Muscle layer of colon (tissue), 2 donors: ENCODE results near the gene FBXO11.

Experiments
- H3K27ac ChIP-seq: one replicate; pipeline ENCODE4 v1.7.0; 2013; ENCODE audit warnings: low read depth, mild to moderate bottlenecking, low read length, moderate library complexity
- H3K27me3 ChIP-seq, 2 donors: one replicate each; pipeline ENCODE4 v1.7.0; 2013; ENCODE audit warnings: low read length in 2 of 2, mild to moderate bottlenecking in 2 of 2; ENCODE audit not compliant: insufficient read depth in 2 of 2, control insufficient read depth in 1 of 2
- H3K36me3 ChIP-seq: one replicate; pipeline ENCODE4 v1.7.0; 2013; ENCODE audit warnings: mild to moderate bottlenecking, low read length; ENCODE audit not compliant: insufficient read depth
- H3K4me1 ChIP-seq: one replicate; pipeline ENCODE4 v1.7.0; 2013; ENCODE audit warnings: mild to moderate bottlenecking, low read length; ENCODE audit not compliant: insufficient read depth
- H3K4me3 ChIP-seq, 2 donors: one replicate each; pipeline ENCODE4 v1.7.0; 2013; ENCODE audit warnings: low read length in 2 of 2, low read depth in 1 of 2, mild to moderate bottlenecking in 1 of 2, moderate library complexity in 1 of 2
- H3K9ac ChIP-seq: one replicate; pipeline ENCODE4 v1.7.0; 2013; ENCODE audit warnings: low read length
- H3K9me3 ChIP-seq: one replicate; pipeline ENCODE4 v1.7.0; 2013; ENCODE audit warnings: mild to moderate bottlenecking, low read length
- donor health status: abdominal sarcoma.
- donor health status: Adenocarcinoma of cecum.

Gene FBXO11

DNA sequence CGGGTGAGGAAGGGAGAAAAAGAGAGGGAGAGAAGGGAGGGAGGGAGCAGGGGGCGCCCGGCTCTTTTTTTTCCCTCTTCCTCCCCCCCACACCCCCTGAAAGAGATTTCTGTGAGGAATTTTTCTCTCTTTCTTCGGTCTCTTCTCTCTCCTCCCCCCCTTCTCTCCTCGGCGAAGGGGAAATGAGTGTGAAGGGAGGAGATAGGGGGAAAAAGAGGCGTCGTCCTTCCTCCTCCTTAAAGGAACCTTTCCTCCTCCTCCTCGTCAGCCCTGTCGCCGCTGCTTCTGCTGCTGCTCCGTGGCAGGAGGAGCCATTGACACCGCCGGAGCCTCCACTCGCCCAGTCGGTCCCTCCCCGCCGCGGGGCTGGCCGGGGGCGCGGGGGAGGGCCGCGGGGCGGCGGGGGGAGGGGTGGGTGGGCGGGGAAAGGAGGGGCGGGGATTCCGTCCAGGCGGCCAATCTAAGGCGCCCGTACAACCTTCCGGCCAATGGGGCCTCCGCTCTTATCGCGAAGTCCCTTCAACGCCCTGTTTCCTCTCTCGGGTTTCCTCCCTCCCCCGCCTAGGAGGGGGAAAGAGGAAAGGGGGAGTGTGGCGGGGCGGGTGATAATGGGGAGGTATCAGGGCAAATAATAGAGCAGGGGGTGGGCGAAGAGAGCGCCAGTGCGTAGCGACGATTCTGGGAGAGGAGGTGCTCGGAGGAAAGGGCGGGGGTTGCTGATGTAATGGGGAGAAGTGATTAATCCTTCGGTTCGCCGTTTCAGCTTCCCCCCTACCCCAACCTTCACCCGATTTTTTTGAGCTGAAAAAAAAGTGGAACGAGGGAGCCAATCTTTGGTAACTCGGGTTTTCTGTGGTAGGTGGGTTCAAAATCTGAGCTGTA is at the start of gene FBXO11:
FBXO11 (minus strand) TSS at position 342 of the 882 bp plus-strand sequence. CDS start 778 bp downstream, outside the sequence.
- no peaks in the 10 kb centered on the region for H3K27me3 ChIP-seq
- no peaks in the 10 kb centered on the region for H3K36me3 ChIP-seq
- H3K4me3 ChIP-seq = peak within 1 kb of the TSS; percentile 63 to 78
- peaks cover 5% of the 10 kb centered on the region for H3K4me1 ChIP-seq
- H3K27ac ChIP-seq = peak within 1 kb of the TSS; percentile 93
- peak within 1 kb of the TSS; percentile 30 for H3K9ac ChIP-seq
- H3K9me3 ChIP-seq = no peaks in the 10 kb centered on the region

DNA sequence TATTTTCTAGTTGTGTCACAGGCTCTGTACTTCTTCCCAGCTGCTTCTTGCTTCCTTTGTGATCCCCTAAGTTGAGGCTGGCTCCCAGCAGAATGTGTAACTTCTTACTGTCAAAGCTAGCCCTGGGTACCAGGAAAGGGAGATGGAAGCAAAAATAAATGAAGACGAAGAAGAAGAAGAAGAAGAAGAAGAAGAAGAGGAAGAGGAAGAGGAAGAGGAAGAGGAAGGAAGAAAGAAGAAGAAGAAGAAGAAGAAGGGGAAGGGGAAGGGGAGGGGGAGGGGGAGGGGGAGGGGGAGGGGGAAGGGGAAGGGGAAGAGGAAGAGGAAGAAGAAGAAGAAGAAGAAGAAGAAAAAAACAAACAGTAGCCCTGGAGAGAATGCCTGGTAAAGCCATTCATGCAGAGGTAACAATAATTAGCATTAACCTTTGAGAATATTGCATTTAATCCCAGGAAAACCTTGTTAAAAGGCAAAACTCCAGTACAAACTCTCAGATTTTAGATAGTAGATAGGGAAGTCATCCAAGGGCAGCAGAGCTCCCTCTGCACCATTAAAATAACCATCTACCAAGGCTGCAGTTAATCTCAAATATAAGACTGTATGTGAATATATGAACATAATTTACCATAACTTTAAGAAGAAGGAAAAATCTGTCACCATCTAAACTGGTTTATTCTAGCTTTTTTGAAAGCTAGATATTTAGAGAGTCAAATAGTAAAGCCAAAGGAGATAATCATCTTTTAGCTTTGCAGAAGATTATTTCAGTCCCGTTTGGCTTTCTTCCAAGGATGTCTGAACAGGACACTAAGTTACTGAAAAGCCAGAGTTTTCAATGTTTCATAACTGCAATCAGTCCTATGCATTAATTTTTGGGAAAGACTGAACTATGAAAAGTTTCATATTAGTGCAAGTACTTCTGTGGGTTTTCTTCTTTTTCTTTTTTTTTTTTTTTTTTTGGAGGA is 44.3 kb upstream of the FBXO11 start:
- no peaks in the 10 kb centered on the region for H3K4me1 ChIP-seq
- H3K36me3 ChIP-seq = no peaks in the 10 kb centered on the region
- H3K9me3 ChIP-seq = no peaks in the 10 kb centered on the region
- H3K27ac ChIP-seq = no peak overlapping the region
- H3K4me3 ChIP-seq = no peak overlapping the region
- no peaks in the 10 kb centered on the region for H3K27me3 ChIP-seq
- no peak overlapping the region for H3K9ac ChIP-seq

DNA sequence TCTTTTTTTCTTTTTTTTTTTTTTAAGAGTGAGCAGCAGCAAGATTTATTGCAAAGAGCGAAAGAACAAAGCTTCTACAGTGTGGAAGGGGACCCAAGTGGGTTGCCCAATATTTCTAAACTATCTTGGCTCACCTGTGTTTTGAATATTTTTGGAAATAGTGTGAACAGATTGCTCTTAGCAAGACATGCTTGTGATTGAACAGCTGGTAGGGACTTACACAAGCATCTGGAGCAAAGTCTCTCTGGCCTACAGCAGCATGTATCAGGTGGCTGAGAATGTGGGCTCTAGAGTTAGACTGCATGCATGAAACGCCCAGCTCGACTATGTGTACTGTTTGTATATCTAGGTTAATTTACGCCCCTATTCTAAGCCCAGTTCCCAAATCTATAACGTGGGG is 40.3 kb upstream of the FBXO11 start:
- H3K9ac ChIP-seq = no peak overlapping the region
- H3K36me3 ChIP-seq = no peaks in the 10 kb centered on the region
- no peak overlapping the region for H3K4me3 ChIP-seq
- H3K4me1 ChIP-seq = no peaks in the 10 kb centered on the region
- no peaks in the 10 kb centered on the region for H3K9me3 ChIP-seq
- no peak overlapping the region for H3K27ac ChIP-seq
- no peaks in the 10 kb centered on the region for H3K27me3 ChIP-seq

DNA sequence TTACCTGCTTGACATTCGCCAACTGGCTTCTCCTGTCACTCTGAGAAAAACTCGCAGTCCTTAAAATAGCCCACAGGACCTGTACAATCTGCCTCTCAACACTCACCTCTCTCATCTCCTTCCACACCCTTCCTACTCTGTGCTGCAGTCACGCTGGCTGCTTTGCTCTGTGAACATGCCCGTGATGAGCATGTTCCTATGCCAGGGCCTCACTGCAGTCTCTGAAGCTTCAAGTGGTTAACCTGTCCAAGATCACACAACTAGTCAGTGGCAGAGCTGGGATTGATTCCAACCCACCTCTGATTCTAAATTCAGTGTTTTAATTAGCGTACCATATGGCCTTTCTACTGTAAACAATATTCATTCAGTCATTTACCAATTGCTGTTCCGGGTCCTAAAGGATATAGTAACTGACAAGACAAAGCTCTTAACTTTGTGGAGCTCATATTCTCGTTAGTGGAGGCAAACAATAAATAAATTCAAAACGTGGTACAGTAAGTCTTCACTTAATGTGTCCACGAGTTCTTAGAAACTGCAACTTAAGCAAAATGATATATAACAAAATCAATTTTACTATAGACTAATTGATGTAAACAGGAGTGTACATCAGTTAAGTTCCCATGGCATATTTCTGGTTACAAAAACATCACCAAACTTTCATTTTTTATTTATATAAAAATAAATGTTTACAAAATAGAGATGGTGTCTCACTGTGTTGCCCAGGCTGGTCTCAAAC is 38.9 kb upstream of the FBXO11 start:
- Histone ChIP-seq H3K36me3 (no peaks in the 10 kb centered on the region), H3K4me3 (no peak overlapping the region), H3K9me3 (no peaks in the 10 kb centered on the region), H3K9ac (no peak overlapping the region), H3K27me3 (no peaks in the 10 kb centered on the region), H3K27ac (no peak overlapping the region), H3K4me1 (no peaks in the 10 kb centered on the region)

DNA sequence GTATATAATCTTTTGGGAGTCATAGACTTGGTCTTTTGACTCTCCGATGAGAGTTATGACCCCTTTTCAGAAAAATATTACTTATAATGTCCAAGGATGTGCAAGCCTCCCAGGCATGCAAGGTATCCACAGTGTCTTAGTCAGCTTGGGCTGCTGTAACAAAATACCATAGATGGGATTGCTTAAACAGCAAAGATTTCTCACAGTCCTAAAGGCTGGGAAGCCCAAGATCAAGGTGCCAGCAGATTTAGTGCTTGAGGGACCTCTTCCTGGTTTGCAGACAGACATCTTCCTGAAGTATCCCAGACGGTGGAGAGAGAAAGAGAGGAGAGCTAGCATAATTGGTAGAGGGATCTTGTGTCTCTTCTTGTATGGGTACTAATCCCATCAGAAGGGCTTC is 35.6 kb upstream of the FBXO11 start:
- Histone ChIP-seq H3K36me3 (no peaks in the 10 kb centered on the region), H3K4me3 (no peak overlapping the region), H3K27me3 (no peaks in the 10 kb centered on the region), H3K4me1 (no peaks in the 10 kb centered on the region), H3K9ac (no peak overlapping the region), H3K27ac (no peak overlapping the region), H3K9me3 (no peaks in the 10 kb centered on the region)

DNA sequence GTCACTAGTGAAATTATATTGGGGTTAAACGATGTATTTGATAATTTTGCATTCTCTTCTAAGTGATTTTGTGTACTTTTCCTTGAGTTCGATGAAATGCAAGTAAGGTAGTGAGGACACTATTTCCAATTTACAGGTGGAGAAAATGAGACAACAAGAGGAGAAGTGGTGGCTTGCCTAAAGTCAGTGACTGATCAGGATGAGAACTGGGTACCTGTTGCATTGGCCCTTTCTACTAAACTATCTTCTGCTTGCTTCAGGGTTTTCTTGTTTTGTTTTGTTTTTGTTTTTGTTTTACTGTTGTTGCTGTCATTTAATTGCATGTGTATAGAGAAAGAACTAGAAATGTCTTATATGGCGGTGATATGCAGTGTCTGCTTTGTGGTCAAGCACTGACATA is 31.4 kb upstream of the FBXO11 start:
- Histone ChIP-seq H3K27me3 (no peaks in the 10 kb centered on the region), H3K9ac (no peak overlapping the region), H3K27ac (no peak overlapping the region), H3K36me3 (no peaks in the 10 kb centered on the region), H3K4me3 (no peak overlapping the region), H3K9me3 (no peaks in the 10 kb centered on the region), H3K4me1 (no peaks in the 10 kb centered on the region)

DNA sequence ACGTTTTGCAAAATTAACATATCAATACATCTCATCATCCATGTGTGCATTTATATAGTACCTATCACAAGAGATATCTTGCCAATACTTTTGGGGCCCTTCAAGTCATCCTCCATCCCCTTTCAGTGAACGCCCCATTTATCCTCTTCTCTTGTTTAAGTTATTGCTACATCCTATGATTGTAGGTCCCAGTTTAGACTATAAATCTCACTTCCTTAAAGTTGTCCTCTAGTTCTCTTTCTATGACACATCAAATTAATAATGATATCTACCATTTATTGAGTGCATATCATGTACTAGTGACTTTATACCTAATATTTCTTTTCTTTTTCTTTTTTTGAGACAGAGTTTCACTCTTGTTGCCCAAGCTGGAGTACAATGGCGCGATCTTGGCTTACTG is 28.8 kb upstream of the FBXO11 start:
- Histone ChIP-seq H3K9me3 (no peaks in the 10 kb centered on the region), H3K9ac (no peak overlapping the region), H3K27ac (no peak overlapping the region), H3K4me3 (no peak overlapping the region), H3K27me3 (no peaks in the 10 kb centered on the region), H3K4me1 (no peaks in the 10 kb centered on the region), H3K36me3 (no peaks in the 10 kb centered on the region)

DNA sequence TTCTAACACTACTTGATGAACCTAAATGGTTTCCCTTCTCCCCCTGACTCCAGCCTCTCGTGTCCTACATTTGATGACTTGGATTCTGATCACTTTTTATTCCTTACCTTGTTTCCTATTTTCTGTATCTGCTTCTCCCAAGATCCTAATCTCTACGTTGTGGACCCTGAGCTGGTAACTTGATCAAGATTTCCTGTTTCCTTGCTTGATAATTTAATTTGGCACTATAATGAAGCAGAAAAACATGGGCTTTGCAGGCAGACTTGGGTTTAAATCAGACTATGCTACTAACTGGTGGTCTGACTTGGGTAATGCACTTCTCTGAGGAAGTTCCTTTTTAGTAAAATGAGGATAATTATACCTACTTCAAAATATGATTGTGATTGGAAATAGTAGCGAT is 11.7 kb upstream of the FBXO11 start:
- H3K36me3 ChIP-seq = no peaks in the 10 kb centered on the region
- no peak overlapping the region for H3K9ac ChIP-seq
- no peaks in the 10 kb centered on the region for H3K9me3 ChIP-seq
- H3K27me3 ChIP-seq = no peaks in the 10 kb centered on the region
- no peak overlapping the region for H3K27ac ChIP-seq
- H3K4me1 ChIP-seq = no peaks in the 10 kb centered on the region
- no peak overlapping the region for H3K4me3 ChIP-seq

DNA sequence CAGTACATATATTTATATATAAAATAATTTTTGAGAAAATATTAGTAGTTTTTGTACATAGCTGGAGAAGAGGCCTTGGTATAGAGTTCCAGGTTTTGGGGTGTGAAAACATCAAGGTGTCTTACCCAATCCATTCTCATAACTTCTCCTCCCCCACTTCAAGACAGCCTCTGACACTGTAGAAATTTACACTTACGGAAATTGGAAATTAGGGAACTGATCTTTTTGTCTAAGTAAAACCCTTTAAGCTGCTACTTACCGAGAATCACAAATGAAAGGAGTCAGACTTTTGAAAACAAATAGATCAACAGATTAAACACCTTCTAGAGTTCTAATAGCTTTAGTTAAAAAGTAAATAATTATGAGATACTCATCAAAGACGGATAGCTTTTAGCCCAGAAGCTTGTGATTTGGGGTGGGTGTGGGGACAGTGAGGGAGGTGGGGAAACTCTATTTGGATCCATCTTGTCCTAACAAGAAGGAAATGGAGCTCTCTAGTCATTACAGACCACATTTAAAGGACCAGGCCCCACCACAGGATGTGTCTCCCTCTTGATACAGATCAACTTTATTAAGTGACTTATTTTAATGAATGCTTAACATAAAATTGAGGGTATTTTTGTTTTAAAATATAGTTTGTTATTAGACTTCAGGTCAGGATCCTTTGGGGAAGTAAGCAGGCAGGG is 11.1 kb upstream of the FBXO11 start:
- Histone ChIP-seq H3K4me1 (no peaks in the 10 kb centered on the region), H3K27me3 (no peaks in the 10 kb centered on the region), H3K36me3 (no peaks in the 10 kb centered on the region), H3K4me3 (no peak overlapping the region), H3K9me3 (no peaks in the 10 kb centered on the region), H3K27ac (no peak overlapping the region), H3K9ac (no peak overlapping the region)

DNA sequence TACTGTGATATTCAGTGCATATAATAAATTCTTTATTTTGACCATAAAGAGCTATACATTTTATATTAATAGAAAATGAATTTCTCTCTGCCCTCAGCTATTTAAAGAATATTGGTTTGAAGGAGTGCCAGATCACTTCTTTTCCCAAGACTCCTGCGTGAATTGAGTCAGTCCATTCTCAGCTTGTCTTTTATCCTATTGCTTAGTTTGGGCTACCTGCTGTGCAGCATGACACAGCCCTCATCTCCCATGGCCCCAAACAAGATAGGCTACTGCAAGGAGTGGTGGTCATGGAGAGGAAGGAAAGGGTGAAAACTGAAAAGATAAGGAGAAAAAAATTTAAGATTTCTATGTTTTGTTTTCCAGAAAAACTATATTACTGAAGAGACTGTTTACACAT is 10.1 kb upstream of the FBXO11 start:
- no peaks in the 10 kb centered on the region for H3K36me3 ChIP-seq
- H3K4me3 ChIP-seq = no peak overlapping the region
- no peaks in the 10 kb centered on the region for H3K9me3 ChIP-seq
- H3K27me3 ChIP-seq = no peaks in the 10 kb centered on the region
- H3K27ac ChIP-seq = no peak overlapping the region
- H3K9ac ChIP-seq = no peak overlapping the region
- H3K4me1 ChIP-seq = no peaks in the 10 kb centered on the region
